ENCODE results near the gene LNX2. TPM values are rescaled to one million over a fixed set of nuclear protein-coding genes. Genes with fewer than 3 reads are reported as not detected.

LNX2 gene
- total and polyA plus RNA-seq, 2 donors (not counting 1 experiment from before 2014, with no cell fraction given), result 2.9 to 10.9 TPM

GRCh38 chr13:27619728-27620376 lies 477 bp downstream of the LNX2 start:
- Mint-ChIP-seq H3K27me3 (no peaks in the 10 kb centered on the region), H3K4me3 (peak overlapping the region; percentile 90), H3K27ac (peak overlapping the region; percentile 73), H3K9me3 (ENCODE audit: insufficient read depth) (no peaks in the 10 kb centered on the region), H3K4me1 (peaks cover 58% of the 10 kb centered on the region)
- TF ChIP-seq CTCF (IDR thresholded peaks at IDR 0.05), result peak; percentile 40
- TF ChIP-seq EZH2 (IDR thresholded peaks at IDR 0.05; ENCODE audit: borderline replicate concordance, insufficient read depth, low read depth, low read length, poor library complexity, severe bottlenecking), result no peak
- Histone ChIP-seq H2AFZ (ENCODE audit: insufficient read depth, low read depth, low read length, poor library complexity, severe bottlenecking) (peak overlapping the region; percentile 92), H3K79me2 (ENCODE audit: control insufficient read depth, insufficient read depth, low read length) (peaks cover 90% of the 10 kb centered on the region), H3K4me2 (replicated peaks; ENCODE audit: low read depth, low read length, poor library complexity, severe bottlenecking) (peak overlapping the region; percentile 96), H4K20me1 (ENCODE audit: control insufficient read depth, insufficient read depth, low read length, poor library complexity, severe bottlenecking) (peaks cover 56% of the 10 kb centered on the region), H3K9me3 (ENCODE audit: control extremely low read depth in 1 of 3, control insufficient read depth in 2 of 3, insufficient read depth in 1 of 3, low read length in 2 of 3) (no peaks in the 10 kb centered on the region), H3K4me3 (ENCODE audit: control extremely low read depth in 1 of 5, extremely low read depth in 1 of 5, insufficient read depth in 1 of 5, low read depth in 2 of 5, low read length in 4 of 5) (peak overlapping the region; percentile 48 to 92 (median 86)), H3K27me3 (replicated peaks in 1 of 4; ENCODE audit: control extremely low read depth in 1 of 4, control insufficient read depth in 3 of 4, insufficient read depth in 4 of 4, low read length in 3 of 4) (no peaks in the 10 kb centered on the region), H3K9ac (ENCODE audit: low read length) (peak overlapping the region; percentile 91), H3K36me3 (replicated peaks in 1 of 2; ENCODE audit: control extremely low read depth in 1 of 2, control insufficient read depth in 1 of 2, extremely low read depth in 1 of 2, insufficient read depth in 2 of 2, low read length in 1 of 2) (peaks cover 0 to 12% of the 10 kb centered on the region in 2 experiments), H3K27ac (ENCODE audit: low read length in 2 of 2) (peak overlapping the region in 1 of 2 donors; percentile 98), H3K4me1 (ENCODE audit: control insufficient read depth in 2 of 2, insufficient read depth in 2 of 2, low read length in 2 of 2) (peaks cover 27 to 28% of the 10 kb centered on the region in 2 donors)
- WGBS (ENCODE audit: insufficient coverage), result under 1% methylated on average over 45 of the region's 47 CpGs
- intact Hi-C loops (cut with micrococcal nuclease), result loop anchor here (1.0 to 10.0 kb wide), 10 partner anchors 25 to 1368 kb away; partner anchors contain the start of genes CDK8, MTIF3, POMP and RPL21
- ChIA-PET POLR2A (interaction anchor here (0.5 to 3.8 kb wide), 6 partner anchors 10 to 195 kb away, joined by 3 to 37 read pairs (median 4); partner anchors contain the start of genes GTF3A and MTIF3), CTCF (interaction anchor here (0.9 to 3.4 kb wide), 9 partner anchors 13 to 254 kb away, joined by 3 to 21 read pairs (median 5); partner anchors contain the start of genes GTF3A and MTIF3)
- no peak for DNase-seq
- peak; percentile 9 for ATAC-seq (ENCODE audit: low read depth)
